Gastroesophageal sphincter (tissue), 3 donors: ENCODE measurements around the gene BTBD9.

ENCODE experiments used
- CTCF ChIP-seq, 4 experiments: fragments of 200-600 bp in 2 of 4; fragments of 450-650 bp in 2 of 4; sonication (generic) in 1 of 4; IDR thresholded peaks; one replicate each; pipeline ENCODE4 v1.5.1; 2017 to 2019; ENCODE audit warnings: antibody characterized with exemption in 4 of 4, mild to moderate bottlenecking in 2 of 4, moderate library complexity in 2 of 4
- EP300 ChIP-seq: sonication (generic); formaldehyde crosslinking; IDR thresholded peaks from one replicate; pipeline ENCODE4 v1.6.1; 2017; ENCODE audit warnings: antibody characterized with exemption, mild to moderate bottlenecking
- POLR2A ChIP-seq, 2 donors: fragments of 450-650 bp; IDR thresholded peaks; one replicate each; pipeline ENCODE4 v1.6.1; 2017; ENCODE audit warnings: antibody characterized with exemption in 2 of 2, mild to moderate bottlenecking in 2 of 2, moderate library complexity in 1 of 2
- POLR2AphosphoS5 ChIP-seq: sonication (generic); formaldehyde crosslinking; IDR thresholded peaks from one replicate; pipeline ENCODE4 v1.6.1; 2017; ENCODE audit warnings: antibody characterized with exemption

DNA sequence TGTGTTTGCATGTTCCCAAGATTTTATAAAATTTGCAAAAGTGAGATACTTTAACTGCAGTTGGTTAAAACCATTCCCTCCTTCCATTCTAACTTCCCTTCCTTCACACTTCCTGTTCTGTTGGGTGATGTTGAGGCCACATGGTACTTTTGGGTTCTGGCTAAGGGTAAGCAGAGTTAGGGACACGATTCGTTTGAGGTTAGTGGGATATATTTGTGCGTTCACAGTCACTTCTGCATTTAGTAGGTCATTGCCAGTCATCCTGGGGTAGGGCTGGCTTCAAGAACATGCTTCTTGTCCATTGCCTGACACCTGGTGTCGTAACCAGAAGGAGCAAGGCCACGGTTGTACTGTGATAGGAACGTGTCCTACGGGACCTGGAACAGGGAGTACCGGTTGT is 480.1 kb downstream of the BTBD9 start:
- TF ChIP-seq CTCF (IDR thresholded peaks at IDR 0.05) (no peak), POLR2AphosphoS5 (no peak), POLR2A (IDR thresholded peaks at IDR 0.05) (no peak), EP300 (no peak)
